SK-N-SH treated with all-trans-retinoic acid at 6 μM for 48 hours (cell line): ENCODE measurements around the gene TEFM.

Experiments used
- TCF4 ChIP-seq: fragments of 250-450 bp; sonication (Bioruptor Pico); IDR thresholded peaks from 2 replicates; pipeline ENCODE4 v1.8.0; 2021; ENCODE audit warnings: mild to moderate bottlenecking, moderate library complexity, borderline replicate concordance
- ZNF70 ChIP-seq: fragments of 450-650 bp; formaldehyde crosslinking; IDR thresholded peaks from 2 replicates; pipeline ENCODE4 v1.5.0; 2020; ENCODE audit warnings: mild to moderate bottlenecking, moderate library complexity
- TF ChIP-seq, protein P1 (sequence below): fragments of 250-450 bp; sonication (Bioruptor Pico); IDR thresholded peaks from 2 replicates; pipeline ENCODE4 v1.8.0; 2020; ENCODE audit warnings: mild to moderate bottlenecking, moderate library complexity, borderline replicate concordance

DNA sequence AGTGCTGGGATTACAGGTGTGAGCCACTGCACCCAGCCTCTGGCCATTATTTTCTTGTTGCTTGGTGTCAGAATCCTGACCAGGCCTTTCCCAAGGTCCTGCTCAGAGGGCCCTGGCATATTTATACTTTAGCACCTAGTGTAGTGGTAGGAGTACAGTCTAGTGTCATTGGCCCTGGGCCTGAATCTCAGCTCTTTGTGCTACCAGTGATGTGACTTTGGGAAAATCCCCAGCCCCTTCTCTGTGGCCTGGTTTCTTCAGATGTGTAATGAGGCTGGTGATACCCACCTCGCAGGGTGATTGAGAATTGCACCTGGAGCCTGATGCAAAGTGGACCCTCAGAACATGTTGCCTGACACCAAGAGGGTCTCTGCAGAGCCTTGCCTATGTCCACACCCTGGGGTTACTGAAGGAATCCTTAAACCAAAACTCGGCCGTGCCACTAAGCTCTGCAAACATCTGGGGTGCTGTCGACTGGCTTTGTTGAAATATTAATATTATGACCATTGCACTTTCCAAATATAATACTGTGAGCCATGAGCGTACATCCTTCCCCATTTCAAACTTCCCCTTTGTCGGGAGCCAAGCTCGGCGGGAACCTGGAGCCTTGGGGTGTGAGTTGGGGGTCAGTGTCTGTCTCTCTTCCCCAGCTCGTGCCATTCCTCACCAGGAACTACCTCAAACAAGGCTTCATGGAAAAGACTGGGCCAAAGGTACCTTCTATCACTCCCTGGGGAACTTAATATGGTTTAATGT, 46.8 kb upstream of the TEFM start:
- TF ChIP-seq, protein P1, sequence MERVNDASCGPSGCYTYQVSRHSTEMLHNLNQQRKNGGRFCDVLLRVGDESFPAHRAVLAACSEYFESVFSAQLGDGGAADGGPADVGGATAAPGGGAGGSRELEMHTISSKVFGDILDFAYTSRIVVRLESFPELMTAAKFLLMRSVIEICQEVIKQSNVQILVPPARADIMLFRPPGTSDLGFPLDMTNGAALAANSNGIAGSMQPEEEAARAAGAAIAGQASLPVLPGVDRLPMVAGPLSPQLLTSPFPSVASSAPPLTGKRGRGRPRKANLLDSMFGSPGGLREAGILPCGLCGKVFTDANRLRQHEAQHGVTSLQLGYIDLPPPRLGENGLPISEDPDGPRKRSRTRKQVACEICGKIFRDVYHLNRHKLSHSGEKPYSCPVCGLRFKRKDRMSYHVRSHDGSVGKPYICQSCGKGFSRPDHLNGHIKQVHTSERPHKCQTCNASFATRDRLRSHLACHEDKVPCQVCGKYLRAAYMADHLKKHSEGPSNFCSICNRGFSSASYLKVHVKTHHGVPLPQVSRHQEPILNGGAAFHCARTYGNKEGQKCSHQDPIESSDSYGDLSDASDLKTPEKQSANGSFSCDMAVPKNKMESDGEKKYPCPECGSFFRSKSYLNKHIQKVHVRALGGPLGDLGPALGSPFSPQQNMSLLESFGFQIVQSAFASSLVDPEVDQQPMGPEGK = no peak
- no peak for TF ChIP-seq ZNF70 (CRISPR knock-in tag)
- TF ChIP-seq TCF4 (CRISPR knock-in tag) = no peak
